ENCODE measurements around the gene IPO8.
"Not testable (repeated sequence)": the region's sequence is repeated elsewhere in the genome, so short reads cannot be mapped to it uniquely, and the experiment has no call there.

Gene IPO8

DNA sequence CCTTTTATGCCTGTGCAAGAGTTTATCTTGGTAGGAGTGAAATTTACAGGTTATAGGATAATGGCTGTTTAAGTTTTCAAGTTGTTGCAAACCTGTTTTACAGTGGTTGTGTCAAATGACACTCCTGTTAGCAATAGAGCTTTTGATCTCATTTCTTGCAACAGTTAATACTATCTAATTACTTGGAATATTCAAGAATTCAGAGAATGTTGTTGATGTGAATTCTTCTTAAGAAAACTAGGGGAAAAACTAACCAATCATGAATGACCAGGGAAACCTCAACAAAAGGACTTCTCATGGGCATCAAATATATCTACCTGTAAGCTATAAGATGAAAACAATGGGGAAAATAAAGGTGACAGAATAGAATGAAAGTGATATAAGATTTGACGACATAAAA lies 85.0 kb downstream of the IPO8 start:
- TF ChIP-seq CTCF (IDR thresholded peaks at IDR 0.05) = no peak
- no peak overlapping the region for H3K27ac ChIP-seq
- H3K4me3 ChIP-seq = no peak overlapping the region
- DNase-seq (ENCODE audit: low spot score) = no peak

DNA sequence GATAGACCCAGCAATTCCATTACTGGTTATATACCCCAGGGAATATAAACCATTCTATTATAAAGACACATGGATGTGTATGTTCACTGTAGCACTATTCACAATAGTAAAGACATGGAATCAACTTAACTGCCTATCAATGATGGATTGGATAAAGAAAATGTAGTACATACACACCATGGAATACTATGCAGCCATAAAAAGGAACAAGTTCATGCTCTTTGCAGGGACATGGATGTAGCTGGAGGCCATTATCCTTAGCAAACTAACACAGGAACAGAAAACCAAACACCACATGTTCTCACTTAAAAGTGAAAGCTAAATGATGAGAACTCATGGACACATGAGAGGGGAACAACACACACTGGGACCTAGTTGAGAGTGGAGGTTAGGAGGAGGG lies 85.8 kb downstream of the IPO8 start:
- H3K27ac ChIP-seq; H3K4me3 ChIP-seq; DNase-seq (ENCODE audit: low spot score): not testable (repeated sequence)

GRCh38 chr12:30604302-30604701 lies 91.4 kb downstream of the IPO8 start:
- not testable (repeated sequence) for H3K27ac ChIP-seq; H3K4me3 ChIP-seq; DNase-seq (ENCODE audit: low spot score)

- H3K27ac ChIP-seq = no peak overlapping the region
Measured at GRCh38 chr12:30603129-30603528, 92.5 kb downstream of the IPO8 start.

GRCh38 chr12:30602678-30603077 lies 93.0 kb downstream of the IPO8 start:
- no peak overlapping the region for H3K4me3 ChIP-seq
- H3K27ac ChIP-seq = no peak overlapping the region
- TF ChIP-seq CTCF (IDR thresholded peaks at IDR 0.05) = no peak
- no peak for DNase-seq (ENCODE audit: low spot score)

More at GRCh38 chr12:30603129-30603528, 92.5 kb downstream of the IPO8 start:
- DNase-seq (ENCODE audit: low spot score) = no peak
- H3K4me3 ChIP-seq = no peak overlapping the region
- TF ChIP-seq CTCF (IDR thresholded peaks at IDR 0.05) = no peak

DNA sequence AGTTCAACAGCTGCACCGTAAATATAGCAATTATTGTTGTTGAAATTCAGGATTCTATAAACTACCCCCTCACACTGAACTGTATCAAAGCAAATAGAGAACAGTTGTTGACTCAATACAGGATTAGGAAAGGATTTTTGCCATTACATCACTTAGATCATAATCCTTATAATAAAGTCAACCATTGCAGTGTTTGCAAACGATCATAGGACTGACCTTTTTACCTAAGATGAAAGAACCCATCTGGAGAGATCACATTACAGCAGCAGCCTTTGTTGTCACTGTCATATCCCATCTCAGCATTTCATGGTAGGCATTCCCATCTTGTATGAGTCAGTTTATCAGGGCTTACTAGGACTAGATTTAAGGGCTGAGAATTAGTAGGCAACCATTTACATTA lies 96.1 kb downstream of the IPO8 start:
- no peak overlapping the region for H3K4me3 ChIP-seq
- H3K27ac ChIP-seq = no peak overlapping the region
- no peak for DNase-seq (ENCODE audit: low spot score)
- TF ChIP-seq CTCF (IDR thresholded peaks at IDR 0.05) = no peak

- Histone ChIP-seq H3K27ac (no peak overlapping the region), H3K4me3 (no peak overlapping the region)
- no peak for TF ChIP-seq CTCF (IDR thresholded peaks at IDR 0.05)
- no peak for DNase-seq (ENCODE audit: low spot score)
Measured at GRCh38 chr12:30598889-30599288, 96.8 kb downstream of the IPO8 start.

- no peak for DNase-seq (ENCODE audit: low spot score)
- TF ChIP-seq CTCF (IDR thresholded peaks at IDR 0.05) = no peak
- Histone ChIP-seq H3K4me3 (no peak overlapping the region), H3K27ac (no peak overlapping the region)
Measured at GRCh38 chr12:30595742-30596141, 99.9 kb downstream of the IPO8 start.

All from coronary artery (tissue), 2 donors.